Transverse colon (tissue), 4 donors: ENCODE data around the gene ARMC2. TPM values are rescaled to one million over a fixed set of nuclear protein-coding genes. Genes with fewer than 3 reads are reported as not detected.

Source experiments
- DNase-seq: peaks from one replicate; pipeline ENCODE4 v3.0.0-alpha.2; 2019
- H3K27ac ChIP-seq, 4 donors: fragments of 200-600 bp; sonication (generic); 2 replicates each; pipeline ENCODE4 v1.5.1; 2016 to 2018; ENCODE audit warnings: inconsistent platforms in 4 of 4
- H3K27me3 ChIP-seq: fragments of 200-600 bp; sonication (generic); 2 replicates; pipeline ENCODE4 v1.5.1; 2017; ENCODE audit warnings: inconsistent platforms
- H3K36me3 ChIP-seq, 4 donors: fragments of 200-600 bp; sonication (generic); 2 replicates each; pipeline ENCODE4 v1.5.1; 2017 to 2019; ENCODE audit warnings: inconsistent platforms in 4 of 4
- H3K4me1 ChIP-seq, 4 donors: fragments of 200-600 bp; sonication (generic); 2 replicates each; pipeline ENCODE4 v1.5.1; 2017 to 2020; ENCODE audit warnings: inconsistent platforms in 4 of 4
- H3K4me3 ChIP-seq, 4 donors: fragments of 200-600 bp; sonication (generic); 1 replicate in 1 of 4; 2 replicates in 3 of 4; pipeline versions ENCODE4 v1.5.1 to v1.6.1; 2017 to 2019; ENCODE audit warnings: inconsistent platforms in 4 of 4
- H3K9me3 ChIP-seq, 2 donors: fragments of 200-600 bp; sonication (generic); 2 replicates each; pipeline ENCODE4 v1.5.1; 2017 to 2019; ENCODE audit warnings: inconsistent platforms in 2 of 2
- EP300 ChIP-seq: sonication (generic); formaldehyde crosslinking; IDR thresholded peaks from one replicate; pipeline ENCODE4 v1.6.1; 2017; ENCODE audit warnings: antibody characterized with exemption, low read depth
- POLR2A ChIP-seq: fragments of 450-650 bp; IDR thresholded peaks from one replicate; pipeline ENCODE4 v1.6.1; 2016; ENCODE audit warnings: antibody characterized with exemption, mild to moderate bottlenecking, moderate library complexity
- POLR2AphosphoS5 ChIP-seq, 3 donors: sonication (generic); formaldehyde crosslinking; IDR thresholded peaks; one replicate each; pipeline ENCODE4 v1.6.1; 2016; ENCODE audit warnings: antibody characterized with exemption in 3 of 3
- WGBS, 2 donors: methylation state at CpG; one replicate each; pipeline ENCODE4 v1.1.5; 2018; ENCODE audit warnings: low coverage in 1 of 2; 5-methylcytosine and 5-hydroxymethylcytosine counted together
- in situ Hi-C, 4 donors: fragments of 200-750 bp; cut with MboI; loops; one replicate each; pipeline versions ENCODE4 v1.15.0 to v1.15.1; 2017; ENCODE audit warnings: low sequenced_read_pairs in 3 of 4, low pct_ligation_motif_present in 1 of 4, low pct_unique_long_range_greater_than_20kb in 1 of 4
- intact Hi-C: fragments of 100-400 bp; cut with DNase I; formaldehyde crosslinking; loops from one replicate; pipeline ENCODE4 v1.15.1; 2023; ENCODE audit warnings: low total_unique reads
- total RNA-seq, 4 donors: library from RNA; depleted of rRNA; stranded (reverse); fragments of >200 nt; gene quantifications; one replicate each; pipeline ENCODE4 v1.1.0, GENCODE V29; 2016
- TF ChIP-seq, protein P1 (sequence below), 5 experiments: fragments of 200-600 bp in 3 of 5; fragments of 450-650 bp in 2 of 5; sonication (generic) in 3 of 5; IDR thresholded peaks; 1 replicate in 2 of 5; 2 replicates in 3 of 5; pipeline ENCODE4 v1.5.1; 2016 to 2017; ENCODE audit warnings: antibody characterized with exemption in 5 of 5, inconsistent platforms in 3 of 5, mild to moderate bottlenecking in 2 of 5, moderate library complexity in 1 of 5

Gene ARMC2
- total RNA-seq, 4 donors from 2014 or later: 2.0 to 7.5 (median 3.0) TPM

DNA sequence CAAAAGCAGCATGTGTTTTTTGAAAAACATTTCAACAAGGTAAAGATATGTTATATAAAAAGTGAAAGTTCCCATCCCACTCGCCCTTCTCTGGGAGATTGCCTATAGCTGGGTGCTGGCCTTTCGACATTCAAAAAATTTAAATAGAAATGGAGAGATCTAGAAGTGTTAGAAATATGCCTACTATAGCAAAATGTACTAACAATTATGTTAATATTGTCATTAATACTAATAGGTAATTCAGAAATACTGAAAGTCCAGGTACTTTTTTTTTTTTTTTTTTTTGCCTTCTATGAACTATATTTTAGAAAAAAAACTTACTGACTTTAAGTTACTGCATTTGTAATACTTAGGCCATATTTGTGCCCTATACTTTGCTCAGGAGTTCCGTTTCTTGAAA lies 159.3 kb downstream of the ARMC2 start:
- in situ Hi-C loops: no loop called here

DNA sequence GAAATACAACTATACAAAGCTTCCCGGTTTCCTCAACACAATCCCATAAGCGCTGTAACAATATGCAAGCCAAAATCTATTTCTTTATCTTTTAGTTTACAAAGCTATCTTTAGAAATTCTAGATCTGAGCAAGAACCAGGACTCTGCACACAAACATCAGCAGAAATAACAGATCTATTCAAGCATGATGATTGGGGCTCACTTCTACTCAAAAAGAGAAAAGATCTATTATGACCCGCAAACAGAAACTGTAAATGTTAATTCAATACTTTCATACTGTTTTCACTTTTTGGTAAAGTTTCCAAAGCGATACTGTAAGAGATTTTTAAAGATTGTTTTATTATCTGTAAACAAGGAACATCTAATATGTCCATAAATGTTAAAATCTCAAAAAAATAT lies 159.8 kb downstream of the ARMC2 start:
- in situ Hi-C loops (no loop called here), intact Hi-C loops (loop anchor here (10.0 kb wide), 2 partner anchors 53 to 463 kb away; no protein-coding TSS in a partner anchor)
- Histone ChIP-seq H3K4me3 (peak overlapping the region; percentile 64 to 98 (median 82)), H3K27ac (peak overlapping the region; percentile 96 to 99 (median 98)), H3K4me1 (peaks cover 25 to 72% (median 33%) of the 10 kb centered on the region in 4 donors), H3K36me3 (no peaks in the 10 kb centered on the region), H3K27me3 (no peaks in the 10 kb centered on the region), H3K9me3 (no peaks in the 10 kb centered on the region)
- no peak for DNase-seq
- 29 to 36% methylated on average over 4 of the region's 4 CpGs for WGBS, 2 donors
- TF ChIP-seq EP300 (no peak), POLR2AphosphoS5 (IDR thresholded peaks at IDR 0.05) (no peak), POLR2A (no peak)
- TF ChIP-seq, protein P1, sequence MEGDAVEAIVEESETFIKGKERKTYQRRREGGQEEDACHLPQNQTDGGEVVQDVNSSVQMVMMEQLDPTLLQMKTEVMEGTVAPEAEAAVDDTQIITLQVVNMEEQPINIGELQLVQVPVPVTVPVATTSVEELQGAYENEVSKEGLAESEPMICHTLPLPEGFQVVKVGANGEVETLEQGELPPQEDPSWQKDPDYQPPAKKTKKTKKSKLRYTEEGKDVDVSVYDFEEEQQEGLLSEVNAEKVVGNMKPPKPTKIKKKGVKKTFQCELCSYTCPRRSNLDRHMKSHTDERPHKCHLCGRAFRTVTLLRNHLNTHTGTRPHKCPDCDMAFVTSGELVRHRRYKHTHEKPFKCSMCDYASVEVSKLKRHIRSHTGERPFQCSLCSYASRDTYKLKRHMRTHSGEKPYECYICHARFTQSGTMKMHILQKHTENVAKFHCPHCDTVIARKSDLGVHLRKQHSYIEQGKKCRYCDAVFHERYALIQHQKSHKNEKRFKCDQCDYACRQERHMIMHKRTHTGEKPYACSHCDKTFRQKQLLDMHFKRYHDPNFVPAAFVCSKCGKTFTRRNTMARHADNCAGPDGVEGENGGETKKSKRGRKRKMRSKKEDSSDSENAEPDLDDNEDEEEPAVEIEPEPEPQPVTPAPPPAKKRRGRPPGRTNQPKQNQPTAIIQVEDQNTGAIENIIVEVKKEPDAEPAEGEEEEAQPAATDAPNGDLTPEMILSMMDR (IDR thresholded peaks at IDR 0.05): no peak

More for the DNA sequence above, 159.3 kb downstream of the ARMC2 start:
- Histone ChIP-seq H3K27ac (peak overlapping the region; percentile 96 to 99 (median 98)), H3K36me3 (no peaks in the 10 kb centered on the region), H3K4me1 (peaks cover 31 to 72% (median 38%) of the 10 kb centered on the region in 4 donors), H3K4me3 (peak overlapping the region in 3 of 4 donors; percentile 75 to 98 (median 89)), H3K9me3 (no peaks in the 10 kb centered on the region), H3K27me3 (no peaks in the 10 kb centered on the region)
- TF ChIP-seq, protein P1 (IDR thresholded peaks at IDR 0.05): no peak
- TF ChIP-seq POLR2A: no peak
- no peak for TF ChIP-seq EP300
- TF ChIP-seq POLR2AphosphoS5 (IDR thresholded peaks at IDR 0.05): no peak
- intact Hi-C loops: loop anchor here (10.0 kb wide), 2 partner anchors 53 to 463 kb away; no protein-coding TSS in a partner anchor
- no peak for DNase-seq
- 29 to 51% methylated on average over 3 of the region's 3 CpGs for WGBS, 2 donors

DNA sequence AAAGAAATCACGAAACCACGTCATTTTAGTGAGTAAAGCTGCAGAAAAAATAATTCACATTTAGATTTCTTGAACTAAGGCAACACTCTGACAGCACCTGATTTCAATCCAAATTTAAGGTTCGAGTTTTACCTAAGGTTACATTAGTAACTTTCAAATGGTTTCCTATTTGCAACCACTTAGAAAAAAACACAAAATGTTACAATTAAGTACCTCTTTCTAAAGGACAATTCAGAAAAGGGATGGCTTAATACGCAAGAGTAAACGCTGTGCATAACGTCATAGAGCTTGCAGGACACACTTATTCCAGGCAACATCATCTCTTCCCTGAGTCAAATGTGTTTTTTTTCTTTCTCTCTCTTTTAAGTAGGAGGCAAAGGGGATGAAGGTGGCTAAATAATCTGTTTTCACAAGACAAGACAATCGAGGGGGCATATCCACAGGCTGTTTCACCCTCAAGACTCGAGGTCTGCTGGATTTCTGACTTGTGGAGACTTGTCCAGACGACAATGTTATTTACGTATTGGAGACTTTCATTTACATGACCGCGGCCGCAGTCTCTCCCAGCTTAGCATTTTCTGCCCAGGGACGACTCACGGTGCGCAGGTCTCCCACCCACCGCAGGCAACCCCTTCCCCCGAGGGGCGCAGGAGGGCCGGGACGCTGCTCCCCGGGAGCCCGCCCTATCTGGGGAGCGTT lies 160.5 kb downstream of the ARMC2 start:
- in situ Hi-C loops (no loop called here), intact Hi-C loops (loop anchor here (10.0 kb wide), 2 partner anchors 54 to 464 kb away; no protein-coding TSS in a partner anchor)
- H3K27me3 ChIP-seq: no peaks in the 10 kb centered on the region
- TF ChIP-seq, protein P1 (IDR thresholded peaks at IDR 0.05): no peak
- TF ChIP-seq POLR2AphosphoS5 (IDR thresholded peaks at IDR 0.05) (peak in 1 of 3 donors; percentile 33), POLR2A (peak; percentile 12), EP300 (no peak)
- H3K4me1 ChIP-seq: peaks cover 19 to 72% (median 27%) of the 10 kb centered on the region in 4 donors
- WGBS, 2 donors: 4 to 13% methylated on average over 6 to 24 of the region's 24 CpGs
- H3K36me3 ChIP-seq: no peaks in the 10 kb centered on the region
- DNase-seq: no peak
- H3K4me3 ChIP-seq: peak overlapping the region; percentile 64 to 98 (median 82)
- H3K9me3 ChIP-seq: no peaks in the 10 kb centered on the region
- peak overlapping the region; percentile 96 to 99 (median 98) for H3K27ac ChIP-seq

DNA sequence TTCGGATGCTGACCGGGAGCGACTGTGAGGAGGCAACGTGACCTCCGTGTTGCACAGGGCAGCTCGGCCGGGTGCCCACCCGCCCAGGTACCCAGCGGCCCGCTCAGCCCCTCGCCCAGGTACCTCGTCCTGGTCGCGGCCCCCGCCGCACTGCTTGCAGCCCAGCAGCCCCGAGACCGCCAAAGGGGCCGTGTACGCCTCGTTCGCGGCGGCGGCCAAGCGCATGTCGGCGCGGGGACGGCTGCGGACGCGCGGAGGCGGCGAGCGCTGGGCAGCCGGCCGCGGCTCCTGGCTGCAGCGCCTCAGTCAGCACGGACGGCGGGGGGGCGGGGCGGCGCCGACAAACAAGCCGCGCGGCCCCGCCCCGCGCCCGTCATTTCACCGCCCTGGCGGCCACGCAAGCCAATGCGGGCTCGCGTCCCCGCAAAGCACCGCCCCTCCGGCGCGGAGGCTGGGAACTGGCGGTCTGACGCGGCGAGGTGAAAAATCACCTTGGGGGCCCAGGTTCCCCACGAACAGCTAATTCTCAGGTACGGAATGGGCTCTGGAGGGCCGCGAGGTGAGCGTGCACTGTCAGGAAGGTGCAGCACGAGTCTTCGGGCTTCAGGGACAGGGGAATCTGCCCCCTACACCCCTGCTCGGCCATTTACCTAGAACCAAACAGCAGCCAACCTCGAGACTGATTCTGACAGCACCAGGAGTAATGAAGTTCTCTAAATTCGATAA lies 161.2 kb downstream of the ARMC2 start:
- Histone ChIP-seq H3K4me1 (peaks cover 12 to 66% (median 21%) of the 10 kb centered on the region in 4 donors), H3K36me3 (no peaks in the 10 kb centered on the region), H3K4me3 (peak overlapping the region; percentile 64 to 98 (median 82)), H3K27ac (peak overlapping the region; percentile 96 to 99 (median 98)), H3K9me3 (no peaks in the 10 kb centered on the region), H3K27me3 (no peaks in the 10 kb centered on the region)
- peak; percentile 96 for DNase-seq
- WGBS, 2 donors: 1% methylated on average over 21 of the region's 80 CpGs; no CpG with 5 or more reads in 1 of the 2 donors
- TF ChIP-seq EP300 (no peak), POLR2A (peak; percentile 93), POLR2AphosphoS5 (IDR thresholded peaks at IDR 0.05) (peak; percentile 85 to 93 (median 88))
- TF ChIP-seq, protein P1 (IDR thresholded peaks at IDR 0.05): peak; percentile 30 to 59 (median 34)
- in situ Hi-C loops: no loop called here
- intact Hi-C loops: loop anchor here (10.0 kb wide), 2 partner anchors 55 to 465 kb away; no protein-coding TSS in a partner anchor
